Transverse colon (tissue), 4 donors: Measurements from ENCODE around the gene STMN3. TPM values are rescaled to one million over a fixed set of nuclear protein-coding genes. Genes with fewer than 3 reads are reported as not detected.
A peak's percentile ranks its signal among the peaks of the same experiment; 100 is the strongest.
"Not testable (repeated sequence)": the region's sequence is repeated elsewhere in the genome, so short reads cannot be mapped to it uniquely, and the experiment has no call there.

Experiments
- DNase-seq: peaks from one replicate; pipeline ENCODE4 v3.0.0-alpha.2; 2019
- H3K27ac ChIP-seq, 4 donors: fragments of 200-600 bp; sonication (generic); 2 replicates each; pipeline ENCODE4 v1.5.1; 2016 to 2018; ENCODE audit warnings: inconsistent platforms in 4 of 4
- H3K27me3 ChIP-seq: fragments of 200-600 bp; sonication (generic); 2 replicates; pipeline ENCODE4 v1.5.1; 2017; ENCODE audit warnings: inconsistent platforms
- H3K36me3 ChIP-seq, 4 donors: fragments of 200-600 bp; sonication (generic); 2 replicates each; pipeline ENCODE4 v1.5.1; 2017 to 2019; ENCODE audit warnings: inconsistent platforms in 4 of 4
- H3K4me1 ChIP-seq, 4 donors: fragments of 200-600 bp; sonication (generic); 2 replicates each; pipeline ENCODE4 v1.5.1; 2017 to 2020; ENCODE audit warnings: inconsistent platforms in 4 of 4
- H3K4me3 ChIP-seq, 4 donors: fragments of 200-600 bp; sonication (generic); 1 replicate in 1 of 4; 2 replicates in 3 of 4; pipeline versions ENCODE4 v1.5.1 to v1.6.1; 2017 to 2019; ENCODE audit warnings: inconsistent platforms in 4 of 4
- H3K9me3 ChIP-seq, 2 donors: fragments of 200-600 bp; sonication (generic); 2 replicates each; pipeline ENCODE4 v1.5.1; 2017 to 2019; ENCODE audit warnings: inconsistent platforms in 2 of 2
- CTCF ChIP-seq, 5 experiments: fragments of 200-600 bp in 3 of 5; fragments of 450-650 bp in 2 of 5; sonication (generic) in 3 of 5; IDR thresholded peaks; 1 replicate in 2 of 5; 2 replicates in 3 of 5; pipeline ENCODE4 v1.5.1; 2016 to 2017; ENCODE audit warnings: antibody characterized with exemption in 5 of 5, inconsistent platforms in 3 of 5, mild to moderate bottlenecking in 2 of 5, moderate library complexity in 1 of 5
- EP300 ChIP-seq: sonication (generic); formaldehyde crosslinking; IDR thresholded peaks from one replicate; pipeline ENCODE4 v1.6.1; 2017; ENCODE audit warnings: antibody characterized with exemption, low read depth
- POLR2A ChIP-seq: fragments of 450-650 bp; IDR thresholded peaks from one replicate; pipeline ENCODE4 v1.6.1; 2016; ENCODE audit warnings: antibody characterized with exemption, mild to moderate bottlenecking, moderate library complexity
- POLR2AphosphoS5 ChIP-seq, 3 donors: sonication (generic); formaldehyde crosslinking; IDR thresholded peaks; one replicate each; pipeline ENCODE4 v1.6.1; 2016; ENCODE audit warnings: antibody characterized with exemption in 3 of 3
- WGBS, 2 donors: methylation state at CpG; one replicate each; pipeline ENCODE4 v1.1.5; 2018; ENCODE audit warnings: low coverage in 1 of 2; 5-methylcytosine and 5-hydroxymethylcytosine counted together
- in situ Hi-C, 4 donors: fragments of 200-750 bp; cut with MboI; loops; one replicate each; pipeline versions ENCODE4 v1.15.0 to v1.15.1; 2017; ENCODE audit warnings: low sequenced_read_pairs in 3 of 4, low pct_ligation_motif_present in 1 of 4, low pct_unique_long_range_greater_than_20kb in 1 of 4
- intact Hi-C: fragments of 100-400 bp; cut with DNase I; formaldehyde crosslinking; loops from one replicate; pipeline ENCODE4 v1.15.1; 2023; ENCODE audit warnings: low total_unique reads
- total RNA-seq, 4 donors: library from RNA; depleted of rRNA; stranded (reverse); fragments of >200 nt; gene quantifications; one replicate each; pipeline ENCODE4 v1.1.0, GENCODE V29; 2016

Gene STMN3
- total RNA-seq, 4 donors from 2014 or later, result 0.75 to 7.1 (median 4.4) TPM

GRCh38 chr20:63655249-63655648 lies 2.0 kb upstream of the STMN3 start:
- peaks cover 36% of the 10 kb centered on the region for H3K27me3 ChIP-seq
- DNase-seq, result no peak
- 40 to 57% methylated on average over 1 to 3 of the region's 4 CpGs for WGBS, 2 donors
- H3K4me3 ChIP-seq, result no peak overlapping the region
- intact Hi-C loops (no loop called here), in situ Hi-C loops (no loop called here)
- peaks cover 14 to 46% (median 34%) of the 10 kb centered on the region in 4 donors for H3K4me1 ChIP-seq
- H3K36me3 ChIP-seq, result no peaks in the 10 kb centered on the region
- H3K9me3 ChIP-seq, result no peaks in the 10 kb centered on the region
- TF ChIP-seq POLR2A (no peak), EP300 (no peak), CTCF (IDR thresholded peaks at IDR 0.05) (no peak), POLR2AphosphoS5 (IDR thresholded peaks at IDR 0.05) (no peak)
- H3K27ac ChIP-seq, result no peak overlapping the region

GRCh38 chr20:63653974-63654668 lies 897 bp upstream of the STMN3 start:
- TF ChIP-seq POLR2AphosphoS5 (IDR thresholded peaks at IDR 0.05) (no peak), EP300 (no peak), POLR2A (no peak), CTCF (IDR thresholded peaks at IDR 0.05) (no peak)
- Histone ChIP-seq H3K4me3 (peak overlapping the region in 1 of 4 donors; percentile 58), H3K27me3 (peaks cover 36% of the 10 kb centered on the region), H3K4me1 (peaks cover 10 to 41% (median 28%) of the 10 kb centered on the region in 4 donors), H3K36me3 (no peaks in the 10 kb centered on the region), H3K9me3 (no peaks in the 10 kb centered on the region), H3K27ac (peak overlapping the region; percentile 32 to 70 (median 42))
- no peak for DNase-seq
- WGBS, 2 donors, result 50 to 55% methylated on average over 6 to 15 of the region's 15 CpGs
- in situ Hi-C loops, result no loop called here
- intact Hi-C loops, result loop anchor here (2.0 kb wide), 1 partner anchor 55 kb away; the partner anchor contains the start of gene ZGPAT

- intact Hi-C loops (loop anchor here (2.0 kb wide), 1 partner anchor 56 kb away; the partner anchor contains the start of gene ZGPAT), in situ Hi-C loops (no loop called here)
- no peak for TF ChIP-seq POLR2A
- Histone ChIP-seq H3K4me3 (peak overlapping the region; percentile 37 to 58 (median 48)), H3K9me3 (no peaks in the 10 kb centered on the region), H3K4me1 (peaks cover 8 to 31% (median 23%) of the 10 kb centered on the region in 4 donors), H3K27ac (peak overlapping the region; percentile 34 to 70 (median 44)), H3K27me3 (peaks cover 36% of the 10 kb centered on the region), H3K36me3 (no peaks in the 10 kb centered on the region)
- WGBS, 2 donors, result 1% methylated on average over 58 of the region's 91 CpGs; no CpG with 5 or more reads in 1 of the 2 donors
- DNase-seq, result no peak
Observed at GRCh38 chr20:63652192-63652980, 838 bp downstream of the STMN3 start.

- 14% methylated on average over 11 of the region's 11 CpGs; no CpG with 5 or more reads in 1 of the 2 donors for WGBS, 2 donors
- no peak overlapping the region for H3K27ac ChIP-seq
- TF ChIP-seq EP300 (no peak), POLR2A (no peak), POLR2AphosphoS5 (IDR thresholded peaks at IDR 0.05) (no peak), CTCF (IDR thresholded peaks at IDR 0.05) (no peak)
- in situ Hi-C loops (no loop called here), intact Hi-C loops (loop anchor here (2.0 kb wide), 1 partner anchor 57 kb away; the partner anchor contains the start of gene ZGPAT)
- no peaks in the 10 kb centered on the region for H3K9me3 ChIP-seq
- no peak for DNase-seq
- no peaks in the 10 kb centered on the region for H3K36me3 ChIP-seq
- H3K27me3 ChIP-seq, result peaks cover 36% of the 10 kb centered on the region
- peaks cover 8 to 26% (median 21%) of the 10 kb centered on the region in 4 donors for H3K4me1 ChIP-seq
- H3K4me3 ChIP-seq, result peak overlapping the region in 2 of 4 donors; percentile 52 to 58
Observed at GRCh38 chr20:63651942-63652191, 1.4 kb downstream of the STMN3 start.

GRCh38 chr20:63650486-63650885 lies 2.7 kb downstream of the STMN3 start:
- H3K36me3 ChIP-seq, result not testable (repeated sequence)
- 88% methylated on average over 12 of the region's 25 CpGs; no CpG with 5 or more reads in 1 of the 2 donors for WGBS, 2 donors

More at GRCh38 chr20:63650486-63650885, 2.7 kb downstream of the STMN3 start:
- Histone ChIP-seq H3K4me1 (peaks cover 8 to 26% (median 20%) of the 10 kb centered on the region in 4 donors), H3K27me3 (peaks cover 36% of the 10 kb centered on the region)
- in situ Hi-C loops, H3K27ac ChIP-seq, intact Hi-C loops, H3K9me3 ChIP-seq, DNase-seq, H3K4me3 ChIP-seq: not testable (repeated sequence)
